Measurements from ENCODE around the gene ZC3H4.

- TF ChIP-seq CTCF (IDR thresholded peaks at IDR 0.05) (no peak), POLR2A (IDR thresholded peaks at IDR 0.05) (no peak)
Measured at GRCh38 chr19:47068246-47068645, 45.3 kb downstream of the ZC3H4 start.
